ENCODE measurements around the gene EPSTI1.

EPSTI1 gene

GRCh38 chr13:42969565-42970172, 22.4 kb downstream of the EPSTI1 start:
- peak; percentile 81 for TF ChIP-seq CTCF (IDR thresholded peaks at IDR 0.05; ENCODE audit: borderline replicate concordance, control extremely low read depth, extremely low read depth, insufficient read depth, missing control alignments)
- peak; percentile 69 for DNase-seq (ENCODE audit: low spot score)
- in situ Hi-C loops (cut with MboI; ENCODE audit: low sequenced_read_pairs, unreplicated experiment): loop anchor here (25.0 kb wide), 1 partner anchor 818 kb away; the partner anchor contains the start of gene ENOX1

- in situ Hi-C loops (cut with MboI; ENCODE audit: low sequenced_read_pairs, unreplicated experiment): loop anchor here (25.0 kb wide), 1 partner anchor 818 kb away; the partner anchor contains the start of gene ENOX1
- DNase-seq (ENCODE audit: low spot score): no peak
- no peak for TF ChIP-seq CTCF (IDR thresholded peaks at IDR 0.05; ENCODE audit: borderline replicate concordance, control extremely low read depth, extremely low read depth, insufficient read depth, missing control alignments)
Measured at GRCh38 chr13:42968906-42969305, 23.1 kb downstream of the EPSTI1 start.

- DNase-seq (ENCODE audit: low spot score): no peak
- in situ Hi-C loops (cut with MboI; ENCODE audit: low sequenced_read_pairs, unreplicated experiment): loop anchor here (25.0 kb wide), 1 partner anchor 820 kb away; the partner anchor contains the start of gene ENOX1
- no peak for TF ChIP-seq CTCF (IDR thresholded peaks at IDR 0.05; ENCODE audit: borderline replicate concordance, control extremely low read depth, extremely low read depth, insufficient read depth, missing control alignments)
Measured at GRCh38 chr13:42967660-42968059, 24.4 kb downstream of the EPSTI1 start.

- no peak for TF ChIP-seq CTCF (IDR thresholded peaks at IDR 0.05; ENCODE audit: borderline replicate concordance, control extremely low read depth, extremely low read depth, insufficient read depth, missing control alignments)
- DNase-seq (ENCODE audit: low spot score): no peak
- in situ Hi-C loops (cut with MboI; ENCODE audit: low sequenced_read_pairs, unreplicated experiment): loop anchor here (25.0 kb wide), 1 partner anchor 822 kb away; the partner anchor contains the start of gene ENOX1
Measured at GRCh38 chr13:42965281-42965680, 26.8 kb downstream of the EPSTI1 start.

- no peak for DNase-seq (ENCODE audit: low spot score)
- no peak for TF ChIP-seq CTCF (IDR thresholded peaks at IDR 0.05; ENCODE audit: borderline replicate concordance, control extremely low read depth, extremely low read depth, insufficient read depth, missing control alignments)
- in situ Hi-C loops (cut with MboI; ENCODE audit: low sequenced_read_pairs, unreplicated experiment): loop anchor here (25.0 kb wide), 1 partner anchor 823 kb away; the partner anchor contains the start of gene ENOX1
Measured at GRCh38 chr13:42964761-42965161, 27.3 kb downstream of the EPSTI1 start.

- in situ Hi-C loops (cut with MboI; ENCODE audit: low sequenced_read_pairs, unreplicated experiment): loop anchor here (25.0 kb wide), 1 partner anchor 828 kb away; the partner anchor contains the start of gene ENOX1
- TF ChIP-seq CTCF (IDR thresholded peaks at IDR 0.05; ENCODE audit: borderline replicate concordance, control extremely low read depth, extremely low read depth, insufficient read depth, missing control alignments): no peak
- DNase-seq (ENCODE audit: low spot score): no peak
Measured at GRCh38 chr13:42959615-42960014, 32.4 kb downstream of the EPSTI1 start.
